ENCODE measurements around the gene CLDN4. TPM values are rescaled to one million over a fixed set of nuclear protein-coding genes. Genes with fewer than 3 reads are reported as not detected.
"Not testable (repeated sequence)": the region's sequence is repeated elsewhere in the genome, so short reads cannot be mapped to it uniquely, and the experiment has no call there.

Gene CLDN4
- total RNA-seq, 1 experiment from 2014 or later: 283 TPM

GRCh38 chr7:73797176-73797575 lies 33.6 kb upstream of the CLDN4 start:
- H3K4me3 Mint-ChIP-seq (ENCODE audit: low read depth, unreplicated experiment); CTCF ChIA-PET; H3K36me3 Mint-ChIP-seq (ENCODE audit: insufficient read depth, unreplicated experiment); DNase-seq; H3K27ac Mint-ChIP-seq (ENCODE audit: unreplicated experiment); H3K9me3 Mint-ChIP-seq (ENCODE audit: low read depth, unreplicated experiment); BruUV-seq (replicated peaks); H3K4me1 Mint-ChIP-seq (ENCODE audit: low read depth, unreplicated experiment); intact Hi-C loops (cut with micrococcal nuclease; ENCODE audit: unreplicated experiment); H3K27me3 Mint-ChIP-seq (ENCODE audit: unreplicated experiment): not testable (repeated sequence)

GRCh38 chr7:73799282-73800141 lies 31.3 kb upstream of the CLDN4 start:
- CTCF ChIA-PET: no interaction called here
- H3K4me1 Mint-ChIP-seq (ENCODE audit: low read depth, unreplicated experiment): peaks cover 8% of the 10 kb centered on the region
- no peaks in the 10 kb centered on the region for H3K9me3 Mint-ChIP-seq (ENCODE audit: low read depth, unreplicated experiment)
- no TSS peak for BruUV-seq (replicated peaks)
- no peak for DNase-seq
- no peak overlapping the region for H3K27ac Mint-ChIP-seq (ENCODE audit: unreplicated experiment)
- no peak for TF ChIP-seq CTCF (IDR thresholded peaks at IDR 0.05; ENCODE audit: unreplicated experiment)
- no peaks in the 10 kb centered on the region for H3K36me3 Mint-ChIP-seq (ENCODE audit: insufficient read depth, unreplicated experiment)
- H3K27me3 Mint-ChIP-seq (ENCODE audit: unreplicated experiment): no peaks in the 10 kb centered on the region
- intact Hi-C loops (cut with micrococcal nuclease; ENCODE audit: unreplicated experiment): no loop called here
- H3K4me3 Mint-ChIP-seq (ENCODE audit: low read depth, unreplicated experiment): no peak overlapping the region

GRCh38 chr7:73801577-73801976 lies 29.2 kb upstream of the CLDN4 start:
- H3K9me3 Mint-ChIP-seq (ENCODE audit: low read depth, unreplicated experiment): no peaks in the 10 kb centered on the region
- H3K27me3 Mint-ChIP-seq (ENCODE audit: unreplicated experiment): no peaks in the 10 kb centered on the region
- intact Hi-C loops (cut with micrococcal nuclease; ENCODE audit: unreplicated experiment): no loop called here
- H3K4me1 Mint-ChIP-seq (ENCODE audit: low read depth, unreplicated experiment): peaks cover 8% of the 10 kb centered on the region
- H3K27ac Mint-ChIP-seq (ENCODE audit: unreplicated experiment): no peak overlapping the region
- CTCF ChIA-PET: no interaction called here
- DNase-seq: no peak
- no peak overlapping the region for H3K4me3 Mint-ChIP-seq (ENCODE audit: low read depth, unreplicated experiment)
- no peaks in the 10 kb centered on the region for H3K36me3 Mint-ChIP-seq (ENCODE audit: insufficient read depth, unreplicated experiment)
- TF ChIP-seq CTCF (IDR thresholded peaks at IDR 0.05; ENCODE audit: unreplicated experiment): no peak
- BruUV-seq (replicated peaks): no TSS peak

- DNase-seq: no peak
- intact Hi-C loops (cut with micrococcal nuclease; ENCODE audit: unreplicated experiment): no loop called here
- no peaks in the 10 kb centered on the region for H3K9me3 Mint-ChIP-seq (ENCODE audit: low read depth, unreplicated experiment)
- BruUV-seq (replicated peaks): no TSS peak
- no peaks in the 10 kb centered on the region for H3K36me3 Mint-ChIP-seq (ENCODE audit: insufficient read depth, unreplicated experiment)
- H3K4me3 Mint-ChIP-seq (ENCODE audit: low read depth, unreplicated experiment): no peak overlapping the region
- H3K4me1 Mint-ChIP-seq (ENCODE audit: low read depth, unreplicated experiment): peaks cover 8% of the 10 kb centered on the region
- no peak overlapping the region for H3K27ac Mint-ChIP-seq (ENCODE audit: unreplicated experiment)
- no peak for TF ChIP-seq CTCF (IDR thresholded peaks at IDR 0.05; ENCODE audit: unreplicated experiment)
- CTCF ChIA-PET: no interaction called here
- no peaks in the 10 kb centered on the region for H3K27me3 Mint-ChIP-seq (ENCODE audit: unreplicated experiment)
These were observed 28.3 kb upstream of the CLDN4 start for GRCh38 chr7:73802459-73802858.

DNA sequence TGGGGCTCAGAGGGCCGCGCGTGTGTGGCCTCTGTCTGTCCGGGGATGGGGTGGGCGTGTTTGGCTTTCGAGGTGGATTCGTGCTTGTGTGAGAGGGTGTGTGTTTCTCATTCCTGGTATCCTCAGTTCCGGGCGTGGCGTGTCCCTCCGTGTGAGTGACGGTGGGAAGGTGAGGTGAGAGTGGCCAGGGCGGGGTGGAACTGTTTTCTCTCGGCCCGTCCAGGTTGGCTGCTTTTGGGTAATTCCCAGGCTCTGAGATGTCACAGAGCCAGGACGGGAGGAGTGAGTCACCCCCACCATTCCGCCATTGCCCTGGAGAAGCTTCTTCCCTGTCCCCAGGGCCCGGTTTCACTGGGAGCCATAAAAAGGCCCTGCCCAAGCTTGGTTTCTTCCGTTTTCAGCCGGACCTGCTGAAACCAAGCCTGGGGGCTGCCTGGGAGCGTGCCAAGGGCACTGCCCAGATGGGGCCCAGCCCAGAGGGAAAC lies 21.3 kb upstream of the CLDN4 start:
- peak; percentile 40 for DNase-seq
- H3K27me3 Mint-ChIP-seq (ENCODE audit: unreplicated experiment): no peaks in the 10 kb centered on the region
- intact Hi-C loops (cut with micrococcal nuclease; ENCODE audit: unreplicated experiment): no loop called here
- TF ChIP-seq CTCF (IDR thresholded peaks at IDR 0.05; ENCODE audit: unreplicated experiment): no peak
- peaks cover 5% of the 10 kb centered on the region for H3K36me3 Mint-ChIP-seq (ENCODE audit: insufficient read depth, unreplicated experiment)
- peaks cover 7% of the 10 kb centered on the region for H3K4me1 Mint-ChIP-seq (ENCODE audit: low read depth, unreplicated experiment)
- H3K27ac Mint-ChIP-seq (ENCODE audit: unreplicated experiment): peak overlapping the region; percentile 58
- H3K4me3 Mint-ChIP-seq (ENCODE audit: low read depth, unreplicated experiment): no peak overlapping the region
- BruUV-seq (replicated peaks): no TSS peak
- H3K9me3 Mint-ChIP-seq (ENCODE audit: low read depth, unreplicated experiment): no peaks in the 10 kb centered on the region
- CTCF ChIA-PET: interaction anchor here (0.6 to 1.0 kb wide), 4 partner anchors 13 to 38 kb away, joined by 3 to 4 read pairs (median 3); no protein-coding TSS in a partner anchor
